Frontal cortex (tissue), 4 donors: ENCODE data around the gene GRP. TPM values are rescaled to one million over a fixed set of nuclear protein-coding genes. Genes with fewer than 3 reads are reported as not detected.

Source experiments
- DNase-seq, 2 donors: peaks; one replicate each; pipeline ENCODE4 v3.0.0; 2012; ENCODE audit warnings: low spot score in 2 of 2
- FAIRE-seq: peaks from 2 replicates; lab custom pipeline; 2012; peaks lifted over from hg19 to GRCh38; lab: Jason Lieb, UNC
- total RNA-seq: library from RNA; depleted of rRNA; stranded (reverse); fragments of >200 nt; gene quantifications from one replicate; pipeline ENCODE4 v1.2.3, GENCODE V29; 2014
- donor health status: control.
- donor health status: control.
- donor health status: control.

Gene GRP
- total RNA-seq, 1 donor from 2014 or later = 22.8 TPM

GRCh38 chr18:59265974-59266369 lies 46.0 kb downstream of the GRP start:
- DNase-seq = no peak
- no peak for FAIRE-seq

- DNase-seq (no peak), FAIRE-seq (no peak)
Observed at GRCh38 chr18:59266459-59266858, 46.5 kb downstream of the GRP start.

DNA sequence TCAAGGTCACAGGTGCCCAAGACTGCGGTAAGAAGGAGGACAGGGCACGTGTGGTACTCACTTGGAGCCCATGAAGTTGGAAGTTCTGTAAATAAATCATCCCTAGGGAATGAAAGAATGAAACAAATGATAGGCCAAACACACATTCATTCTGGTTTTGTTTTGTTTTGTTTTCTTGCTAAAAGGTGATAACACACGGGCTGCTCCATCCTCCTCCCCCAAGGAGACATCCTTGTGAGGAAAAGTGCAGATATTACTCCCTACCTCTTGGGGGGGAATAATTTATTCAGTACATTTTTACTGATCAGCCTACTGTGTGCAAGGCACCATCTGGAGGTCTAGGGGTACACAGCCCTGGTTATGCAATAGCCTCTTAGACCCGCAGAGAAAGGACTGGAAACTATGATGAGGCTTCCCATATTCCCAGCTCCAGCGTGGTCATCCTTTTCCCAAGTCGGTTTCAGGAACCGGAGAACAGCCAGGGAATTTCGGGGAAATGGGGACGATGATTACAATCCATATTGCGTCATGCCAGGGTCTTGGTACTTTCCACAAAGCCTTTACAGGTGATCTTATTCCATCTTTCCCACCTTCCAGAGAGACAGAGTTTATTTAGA lies 47.0 kb downstream of the GRP start:
- FAIRE-seq (no peak), DNase-seq (no peak)

DNA sequence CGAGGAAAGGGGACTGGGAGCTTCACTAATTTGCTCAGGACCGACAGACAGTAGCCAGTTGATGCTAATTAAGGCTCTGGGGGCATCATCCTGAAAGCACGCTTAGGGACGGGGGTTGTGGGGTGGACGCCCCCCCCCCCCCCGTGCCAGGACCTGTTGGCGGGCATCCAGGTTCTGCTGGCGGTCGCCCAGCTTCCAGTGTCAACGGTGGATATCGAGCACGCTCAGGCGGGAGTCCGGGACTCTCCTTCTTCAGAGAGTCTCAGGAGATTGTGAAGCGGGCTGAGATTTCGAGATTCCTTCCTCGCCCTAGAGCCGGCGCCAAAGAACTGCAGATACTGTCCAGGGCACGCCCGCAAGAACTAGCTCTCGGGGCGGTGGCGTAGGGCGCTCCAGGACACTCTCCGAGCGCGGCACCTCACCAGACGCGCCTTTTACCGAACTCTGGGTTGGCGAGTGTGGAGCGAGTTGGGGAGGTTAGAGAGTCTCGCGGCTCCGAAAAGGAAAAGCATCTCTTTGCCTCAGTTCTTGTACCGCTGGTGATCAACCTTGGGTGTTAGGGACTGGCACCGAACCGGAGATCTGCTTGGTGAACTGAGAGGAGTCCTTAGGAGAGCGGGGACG lies 47.7 kb downstream of the GRP start:
- FAIRE-seq = no peak

GRCh38 chr18:59268127-59268720 lies 48.3 kb downstream of the GRP start:
- no peak for DNase-seq
- no peak for FAIRE-seq

More for the DNA sequence above, 47.7 kb downstream of the GRP start:
- DNase-seq = no peak

DNA sequence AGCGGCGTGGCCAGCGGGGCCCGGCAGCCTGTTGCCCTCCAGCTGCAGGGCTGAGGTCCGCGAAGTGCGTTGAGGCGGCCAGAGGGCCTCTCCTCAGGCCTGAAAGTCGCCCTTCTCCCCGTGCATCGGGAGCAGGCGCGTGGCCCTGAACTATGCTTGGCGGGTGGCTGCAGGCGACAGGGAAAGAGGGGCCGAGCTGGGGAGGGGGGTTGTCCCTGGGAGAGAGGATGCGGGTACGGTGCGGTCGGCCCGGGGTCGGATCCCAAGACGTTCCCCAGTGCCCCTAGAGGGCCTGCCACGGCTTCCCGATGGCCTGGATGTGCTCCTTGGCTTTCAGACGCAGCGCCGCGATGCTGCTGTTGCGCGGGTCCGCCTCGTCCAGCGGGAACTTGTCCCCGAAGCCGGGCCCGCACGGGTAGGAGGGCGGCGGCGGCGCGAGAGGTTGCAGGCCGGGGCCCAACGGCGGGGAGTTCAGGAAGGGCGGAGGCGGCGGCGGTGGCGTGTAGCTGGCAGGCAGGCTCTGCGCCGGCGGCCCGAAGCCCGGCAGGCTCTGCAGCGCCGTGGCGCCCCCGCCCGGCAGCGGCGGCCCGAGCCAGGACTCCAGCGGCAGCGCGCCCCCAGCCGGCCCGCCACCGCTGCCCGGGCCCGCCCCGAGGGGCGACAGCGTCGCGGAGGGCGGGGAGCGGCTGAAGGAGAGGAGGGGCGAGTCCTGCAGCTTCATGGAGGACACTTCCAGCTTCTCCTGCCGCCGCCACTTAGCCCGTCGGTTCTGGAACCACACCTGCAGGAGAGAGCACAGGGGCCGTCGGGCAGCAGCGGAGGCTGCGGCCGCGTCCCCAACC lies 49.0 kb downstream of the GRP start:
- DNase-seq (peak in 1 of 2 donors; percentile 45), FAIRE-seq (no peak)

- no peak for DNase-seq
- no peak for FAIRE-seq
Observed at GRCh38 chr18:59269563-59270119, 49.7 kb downstream of the GRP start.

DNA sequence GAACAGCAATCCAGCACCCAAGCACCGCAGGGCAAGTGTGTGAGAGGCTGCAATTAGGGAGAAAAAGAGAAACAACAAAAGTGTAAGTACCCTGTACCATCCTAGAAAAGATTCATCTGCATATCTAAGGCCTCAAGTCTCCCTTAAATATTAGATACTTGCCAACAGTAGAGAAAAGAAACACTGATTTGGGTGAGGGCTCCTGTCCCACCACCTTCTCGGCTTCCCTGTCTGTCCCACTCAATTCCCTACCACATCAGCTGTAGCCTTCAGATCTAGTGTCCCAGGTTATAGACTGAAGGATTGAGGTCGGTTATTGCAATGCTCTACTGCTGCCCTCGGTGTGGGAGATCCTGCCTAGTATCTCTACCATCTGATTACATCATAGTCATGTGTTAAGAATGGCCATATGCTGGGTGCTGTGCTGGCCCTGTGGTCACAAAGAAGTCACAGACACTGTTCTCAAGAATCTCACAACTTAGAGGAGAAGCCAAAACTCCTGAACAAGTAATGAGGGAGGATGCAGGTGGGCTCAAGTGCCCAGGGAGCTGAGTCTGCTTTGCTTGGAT lies 50.8 kb downstream of the GRP start:
- DNase-seq (no peak), FAIRE-seq (no peak)

GRCh38 chr18:59271606-59272220 lies 51.8 kb downstream of the GRP start:
- no peak for FAIRE-seq
- no peak for DNase-seq

- DNase-seq (peak in 1 of 2 donors; percentile 10), FAIRE-seq (no peak)
Observed at GRCh38 chr18:59272221-59272888, 52.4 kb downstream of the GRP start.

DNA sequence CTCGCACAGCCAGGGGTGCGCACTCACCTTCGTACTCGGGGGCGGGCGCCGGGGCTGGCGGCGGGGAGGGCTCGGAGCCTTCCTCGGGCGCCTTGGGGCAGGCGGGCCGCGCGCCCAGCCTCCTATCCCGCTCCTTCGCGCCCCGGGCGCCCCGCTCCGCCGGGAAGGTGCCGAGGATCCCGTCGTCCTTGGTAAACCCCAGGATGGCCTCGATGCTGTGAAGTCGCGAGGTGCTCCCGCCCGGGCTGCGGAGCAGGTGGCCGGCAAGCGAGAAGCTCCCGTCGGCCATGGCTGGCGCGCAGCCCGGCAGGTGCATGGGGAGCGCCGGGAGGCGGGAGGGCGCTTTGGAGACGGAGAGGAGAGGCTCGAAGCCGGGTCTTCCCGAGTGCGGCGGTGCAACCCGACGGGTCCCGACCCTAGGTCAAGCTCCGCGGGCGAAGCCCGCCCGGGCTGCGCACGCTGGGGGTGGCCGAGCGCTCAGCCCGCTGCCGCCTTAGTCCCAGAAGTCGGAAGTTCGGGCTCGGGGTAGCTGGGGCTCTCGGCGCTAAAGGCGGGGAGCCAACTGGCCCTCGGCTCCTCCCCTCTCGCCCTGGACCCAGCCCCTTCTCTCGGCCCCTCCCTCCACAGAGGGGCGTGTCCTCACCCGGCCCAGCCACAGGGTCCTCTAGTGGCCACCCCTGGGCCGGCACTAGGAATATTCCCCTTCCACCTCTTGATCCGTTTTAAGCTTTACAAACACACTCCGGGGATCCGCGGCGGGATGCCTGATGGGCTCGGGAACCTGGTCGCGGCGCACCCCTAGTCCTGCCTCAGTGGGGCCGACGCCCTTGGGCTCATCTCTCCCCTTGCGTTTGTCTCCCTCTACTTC lies 53.2 kb downstream of the GRP start, which contains the start of gene RAX:
Gene RAX (minus strand): TSS at position 564 of the 868 bp plus-strand sequence. CDS start 248 bp downstream, at position 316.
- DNase-seq (peak in 1 of 2 donors; percentile 25), FAIRE-seq (no peak)

GRCh38 chr18:59273759-59274532 lies 54.0 kb downstream of the GRP start:
- FAIRE-seq (no peak), DNase-seq (no peak)

DNA sequence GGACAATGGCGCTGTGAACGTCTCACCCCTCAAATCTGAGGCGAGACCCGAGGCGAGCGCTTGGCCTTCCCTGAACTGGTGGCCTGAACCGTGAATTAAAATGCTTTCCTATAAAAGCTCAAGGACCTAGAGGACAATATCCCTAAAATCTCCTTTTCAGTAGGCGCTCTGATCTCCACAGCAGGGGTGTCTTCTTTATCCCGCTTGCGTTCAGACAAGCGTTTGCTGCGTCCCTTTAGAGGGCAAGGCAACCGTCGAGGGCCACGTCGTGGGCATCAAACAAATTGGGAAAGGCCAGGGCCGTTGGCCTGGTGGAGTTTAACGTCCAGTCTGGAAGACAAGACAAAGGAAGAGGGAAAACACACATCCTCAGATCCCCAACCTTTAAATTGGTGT lies 54.6 kb downstream of the GRP start:
- FAIRE-seq = no peak
- no peak for DNase-seq

GRCh38 chr18:59275406-59275949 lies 55.5 kb downstream of the GRP start:
- FAIRE-seq (no peak), DNase-seq (no peak)

GRCh38 chr18:59276047-59276446 lies 56.1 kb downstream of the GRP start:
- FAIRE-seq (no peak), DNase-seq (no peak)

- no peak for FAIRE-seq
- DNase-seq = no peak
Observed at GRCh38 chr18:59278793-59279192, 58.8 kb downstream of the GRP start.

- FAIRE-seq = no peak
- no peak for DNase-seq
Observed at GRCh38 chr18:59279193-59279592, 59.2 kb downstream of the GRP start.
